Psoas muscle (tissue), 8 donors: Measurements from ENCODE around the gene ARHGEF4. TPM values are rescaled to one million over a fixed set of nuclear protein-coding genes. Genes with fewer than 3 reads are reported as not detected.

Experiments
- ATAC-seq, 4 donors: fragments of 200-7000 bp; cut with Tn5 transposase; one replicate each; pipeline ENCODE4 v1.9.1; 2020; ENCODE audit warnings: moderate library complexity in 3 of 4, mild to moderate bottlenecking in 2 of 4
- DNase-seq, 2 donors: peaks; one replicate each; pipeline ENCODE4 v3.0.0-alpha.2; 2020
- H3K27ac ChIP-seq: fragments of 200-600 bp; one replicate; pipeline ENCODE4 v1.8.0; 2022
- H3K27me3 ChIP-seq, 3 donors: fragments of 200-600 bp in 1 of 3; one replicate each; pipeline versions ENCODE4 v1.6.1 to v1.8.0; 2013 to 2022; ENCODE audit warnings: low read length in 2 of 3, mild to moderate bottlenecking in 2 of 3, moderate library complexity in 1 of 3; ENCODE audit not compliant: insufficient read depth in 3 of 3
- H3K36me3 ChIP-seq, 2 donors: fragments of 200-600 bp in 1 of 2; one replicate each; pipeline versions ENCODE4 v1.6.1 to v1.8.0; 2013 to 2022; ENCODE audit warnings: low read depth in 1 of 2, mild to moderate bottlenecking in 1 of 2, moderate library complexity in 1 of 2; ENCODE audit not compliant: insufficient read depth in 1 of 2
- H3K4me1 ChIP-seq: fragments of 200-600 bp; one replicate; pipeline ENCODE4 v1.8.0; 2022
- H3K4me3 ChIP-seq: fragments of 200-600 bp; one replicate; pipeline ENCODE4 v1.8.0; 2022; ENCODE audit warnings: mild to moderate bottlenecking
- H3K9me3 ChIP-seq: fragments of 200-600 bp; one replicate; pipeline ENCODE4 v1.8.0; 2022
- CTCF ChIP-seq: fragments of 200-600 bp; IDR thresholded peaks from one replicate; pipeline ENCODE4 v1.8.0; 2022; ENCODE audit warnings: antibody characterized with exemption
- WGBS, 3 donors: extraction: QIAGEN DNeasy Blood & Tissue Kit; methylation state at CpG; one replicate each; pipeline versions ENCODE4 v1.1.6 to v1.1.7; 2013; 5-methylcytosine and 5-hydroxymethylcytosine counted together
- intact Hi-C, 2 donors: fragments of 100-400 bp; cut with DNase I; formaldehyde crosslinking; loops; one replicate each; pipeline versions ENCODE4 v1.11.0 to v1.14.2; 2022
- polyA plus RNA-seq, 3 donors: library from polyadenylated mRNA; stranded (reverse); fragments of 200-250 nt; gene quantifications; one replicate each; pipeline ENCODE4 v1.2.3, GENCODE V29; 2013
- total RNA-seq, 4 donors: library from RNA; stranded (reverse); fragmentation: NEBNext Ultra II Directional in 2 of 4; extraction: Animal tissue kit (Norgen Biotek cat#: 25700) in 2 of 4; gene quantifications; one replicate each; pipeline versions ENCODE4 v1.2.1 to v1.2.4, GENCODE V29; 2021 to 2023
- donor health status: healthy with polysubstance abuse.
- donor health status: DM: no; HTN: no; CAD: no; lungs with moderate emphysema.
- donor health status: Bipolar disorder and iron deficiency.
- donor health status: healthy.
- donor health status: DM: yes; HTN: yes; CAD: no.
- donor health status: DM: no; HTN: no; CAD: no.
- donor health status: DM: no; HTN: no; CAD: no.
- donor health status: DM: yes; HTN: yes; CAD: no.

ARHGEF4 gene
- total and polyA plus RNA-seq, 7 donors = 0.63 to 6.9 (median 3.7) TPM

- 72 to 75% (median 74%) methylated on average over 25 to 28 of the region's 28 CpGs for WGBS, 3 donors
Measured at GRCh38 chr2:130837811-130838565, 1.3 kb downstream of the ARHGEF4 start.

GRCh38 chr2:130839011-130839780 lies 2.5 kb downstream of the ARHGEF4 start:
- H3K27me3 ChIP-seq = peaks cover 0 to 59% (median 20%) of the 10 kb centered on the region in 3 donors
- H3K4me1 ChIP-seq = no peaks in the 10 kb centered on the region
- no peak overlapping the region for H3K27ac ChIP-seq
- WGBS, 3 donors = 72 to 75% (median 74%) methylated on average over 16 of the region's 16 CpGs
- H3K4me3 ChIP-seq = no peak overlapping the region
- H3K9me3 ChIP-seq = no peaks in the 10 kb centered on the region
- DNase-seq (peak in 1 of 2 donors; percentile 25), ATAC-seq (no peak)
- intact Hi-C loops = no loop called here
- no peak for TF ChIP-seq CTCF
- H3K36me3 ChIP-seq = no peaks in the 10 kb centered on the region

More at GRCh38 chr2:130837811-130838565, 1.3 kb downstream of the ARHGEF4 start:
- DNase-seq (peak in 1 of 2 donors; percentile 30), ATAC-seq (no peak)
- Histone ChIP-seq H3K36me3 (no peaks in the 10 kb centered on the region), H3K4me3 (no peak overlapping the region), H3K4me1 (no peaks in the 10 kb centered on the region), H3K27ac (no peak overlapping the region), H3K27me3 (peaks cover 0 to 62% (median 20%) of the 10 kb centered on the region in 3 donors), H3K9me3 (no peaks in the 10 kb centered on the region)
- intact Hi-C loops = no loop called here
- TF ChIP-seq CTCF = no peak

GRCh38 chr2:130840506-130840905 lies 3.8 kb downstream of the ARHGEF4 start:
- intact Hi-C loops = no loop called here
- Histone ChIP-seq H3K4me1 (no peaks in the 10 kb centered on the region), H3K27ac (no peak overlapping the region), H3K27me3 (peaks cover 0 to 47% (median 18%) of the 10 kb centered on the region in 3 donors), H3K4me3 (no peak overlapping the region), H3K36me3 (no peaks in the 10 kb centered on the region), H3K9me3 (no peaks in the 10 kb centered on the region)
- 84 to 86% (median 84%) methylated on average over 8 of the region's 8 CpGs for WGBS, 3 donors
- ATAC-seq (no peak), DNase-seq (peak in 1 of 2 donors; percentile 20)
- TF ChIP-seq CTCF = no peak

GRCh38 chr2:130841741-130842365 lies 5.1 kb downstream of the ARHGEF4 start:
- no peak overlapping the region for H3K4me3 ChIP-seq
- TF ChIP-seq CTCF = no peak
- H3K27me3 ChIP-seq = peaks cover 0 to 35% (median 11%) of the 10 kb centered on the region in 3 donors
- H3K36me3 ChIP-seq = no peaks in the 10 kb centered on the region
- DNase-seq = peak in 1 of 2 donors; percentile 16
- no peak overlapping the region for H3K27ac ChIP-seq
- intact Hi-C loops = no loop called here
- ATAC-seq = no peak
- no peaks in the 10 kb centered on the region for H3K9me3 ChIP-seq
- WGBS, 3 donors = 89 to 93% (median 89%) methylated on average over 6 of the region's 6 CpGs
- H3K4me1 ChIP-seq = no peaks in the 10 kb centered on the region
